Pulmonary artery endothelial cell (primary cell): ENCODE measurements around the gene GRM7. TPM values are rescaled to one million over a fixed set of nuclear protein-coding genes. Genes with fewer than 3 reads are reported as not detected.

Source experiments
- DNase-seq: peaks from one replicate; pipeline ENCODE4 v3.0.0-alpha.2; 2011; ENCODE audit warnings: low read depth, low spot score
- total RNA-seq: library from RNA; depleted of rRNA; stranded (reverse); fragments of >200 nt; gene quantifications from 2 replicates; pipeline ENCODE4 v1.2.3, GENCODE V29; 2014

GRM7 gene
- total RNA-seq, 1 donor from 2014 or later = not detected

- no peak for DNase-seq
These were observed 533.2 kb downstream of the GRM7 start for GRCh38 chr3:7393944-7394605.

DNA sequence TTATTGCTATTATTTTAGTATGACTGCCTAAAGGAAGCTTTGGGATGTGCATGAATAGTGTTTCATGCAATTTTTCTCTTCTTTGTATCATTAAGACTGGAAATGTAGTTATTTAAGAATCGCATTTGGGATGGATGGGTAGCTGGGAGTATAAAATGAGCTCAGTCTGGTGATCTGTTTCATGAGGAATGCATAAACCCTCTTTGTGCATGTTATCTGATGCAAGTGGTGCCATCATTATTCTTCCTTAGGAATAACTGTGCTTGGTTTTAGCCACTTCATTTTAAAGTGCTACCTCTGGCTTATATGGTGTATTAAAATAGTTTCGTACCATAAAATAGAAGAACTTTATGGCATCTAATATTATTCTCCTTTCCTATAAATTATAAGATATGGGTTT, 535.6 kb downstream of the GRM7 start:
- no peak for DNase-seq

DNA sequence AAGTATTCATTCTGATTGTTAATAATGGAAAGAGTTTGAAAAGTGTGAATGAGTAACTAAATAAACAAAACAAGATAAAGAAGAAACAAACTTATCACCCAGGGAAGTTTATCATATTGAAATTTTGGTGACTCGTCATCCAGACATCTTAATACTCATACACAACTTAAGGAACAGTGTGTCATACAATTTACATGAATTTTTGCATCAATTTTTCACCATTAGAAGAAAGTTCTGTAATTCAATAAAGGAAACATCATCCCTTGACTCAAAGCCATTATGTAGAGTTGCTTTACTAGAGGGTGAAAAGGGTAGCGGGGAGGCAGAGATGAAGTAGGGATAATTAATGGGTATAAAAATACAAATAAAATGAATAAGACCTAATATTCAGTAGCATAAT, 536.2 kb downstream of the GRM7 start:
- no peak for DNase-seq

GRCh38 chr3:7400360-7400759, 539.4 kb downstream of the GRM7 start:
- DNase-seq = no peak

GRCh38 chr3:7401418-7401817, 540.5 kb downstream of the GRM7 start:
- no peak for DNase-seq

GRCh38 chr3:7407107-7407506, 546.2 kb downstream of the GRM7 start:
- DNase-seq = no peak

DNA sequence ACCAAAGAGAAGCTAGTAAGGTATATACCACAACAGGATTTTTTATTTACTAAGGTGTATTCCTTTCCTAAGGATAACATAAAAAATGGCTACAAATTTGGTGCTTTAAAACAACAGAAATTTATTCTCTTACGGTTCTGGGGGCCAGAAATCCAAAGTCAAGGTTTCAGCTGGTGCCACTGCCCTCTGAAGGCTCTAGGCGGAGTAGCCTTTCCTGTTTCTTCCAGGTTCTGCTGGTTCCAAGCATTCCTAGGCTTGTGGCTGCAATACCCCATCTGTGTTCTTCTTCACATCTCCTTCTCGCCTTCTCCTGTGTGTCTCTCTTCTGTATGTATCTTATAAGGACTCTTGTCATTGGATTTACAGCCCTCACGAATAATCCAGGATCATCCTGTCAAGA, 549.9 kb downstream of the GRM7 start:
- no peak for DNase-seq

GRCh38 chr3:7421065-7421464, 560.1 kb downstream of the GRM7 start:
- no peak for DNase-seq

GRCh38 chr3:7423036-7423435, 562.1 kb downstream of the GRM7 start:
- DNase-seq = no peak

DNA sequence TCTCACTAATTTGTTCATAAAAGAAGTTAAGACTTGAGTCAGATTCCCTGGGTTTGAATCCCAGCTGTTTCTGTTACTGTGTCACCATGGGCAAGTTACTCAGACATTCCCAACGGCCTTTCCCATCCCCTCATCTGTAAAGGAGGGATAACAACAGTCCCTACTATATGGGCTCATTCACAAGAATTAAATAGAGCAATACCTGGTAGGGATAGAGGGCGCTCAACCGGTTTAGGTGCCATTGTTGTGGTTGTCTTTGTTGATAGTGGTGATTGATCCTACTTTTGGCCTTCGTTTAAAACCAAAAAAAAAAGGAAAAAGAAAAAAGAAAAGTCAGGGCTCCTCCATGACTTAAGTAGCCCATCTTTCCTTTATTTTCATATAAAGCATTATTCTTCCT, 563.1 kb downstream of the GRM7 start:
- no peak for DNase-seq

DNA sequence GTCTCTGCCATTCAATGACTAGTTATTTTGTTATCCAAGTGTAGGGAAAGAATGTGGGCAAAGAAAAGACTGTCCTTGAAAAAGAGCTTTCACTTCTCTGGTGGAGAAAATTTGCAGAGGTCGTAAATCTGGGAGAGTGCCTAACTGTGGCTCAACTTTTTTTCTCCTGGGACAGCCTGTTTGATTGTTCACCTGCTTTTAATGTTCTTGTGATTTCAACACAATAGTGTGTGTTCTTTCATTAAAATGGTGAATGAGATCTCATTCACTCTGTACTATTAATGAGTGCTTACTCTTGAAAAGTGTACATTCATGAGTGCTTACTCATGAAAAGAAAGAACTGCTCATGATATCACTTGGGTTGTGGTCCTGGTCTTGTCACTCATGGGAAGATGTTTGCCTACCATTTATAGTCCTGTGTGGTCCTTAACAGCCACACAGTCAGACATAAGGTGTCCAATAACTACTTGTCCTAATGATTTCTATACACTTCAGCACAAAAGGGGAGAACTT, 567.3 kb downstream of the GRM7 start:
- no peak for DNase-seq

DNA sequence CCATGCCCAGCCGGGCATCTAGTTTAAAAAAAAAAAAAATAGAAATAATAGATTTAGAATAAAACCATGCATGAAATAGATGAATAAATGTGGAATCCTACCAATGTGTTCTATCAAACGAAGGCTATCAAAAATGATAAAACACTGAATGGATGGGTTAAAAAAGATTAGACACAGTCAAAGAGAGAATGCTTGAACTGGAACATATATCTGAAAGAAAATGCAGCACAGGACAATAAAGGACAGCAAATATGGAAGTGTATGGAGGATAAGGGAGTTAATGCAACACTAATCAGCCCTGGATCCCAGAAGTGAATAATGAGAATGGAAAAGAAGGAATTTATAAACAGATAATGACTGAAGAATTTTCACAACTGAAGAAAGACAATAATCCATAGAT, 571.7 kb downstream of the GRM7 start:
- DNase-seq = no peak

GRCh38 chr3:7433073-7433472, 572.2 kb downstream of the GRM7 start:
- no peak for DNase-seq

DNA sequence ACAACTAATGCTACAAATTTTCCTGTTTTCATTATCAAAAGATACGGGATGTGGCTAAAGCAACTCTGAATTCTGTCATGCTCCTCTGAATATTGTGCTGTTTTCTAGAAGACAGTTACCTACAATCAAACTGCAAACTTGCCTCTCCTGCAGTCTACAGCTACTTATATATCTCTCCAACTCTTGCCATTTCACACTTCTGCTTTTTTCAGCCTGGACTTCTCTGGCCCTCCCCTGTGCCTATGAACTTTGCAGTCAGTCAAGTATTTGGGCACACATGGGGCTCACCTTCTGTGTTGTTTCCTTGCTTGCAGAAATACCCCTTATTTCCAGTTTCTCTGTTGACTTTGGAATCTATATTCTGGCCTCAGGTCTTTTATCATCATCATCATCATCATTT, 575.6 kb downstream of the GRM7 start:
- DNase-seq = no peak

GRCh38 chr3:7437231-7437630, 576.3 kb downstream of the GRM7 start:
- no peak for DNase-seq

DNA sequence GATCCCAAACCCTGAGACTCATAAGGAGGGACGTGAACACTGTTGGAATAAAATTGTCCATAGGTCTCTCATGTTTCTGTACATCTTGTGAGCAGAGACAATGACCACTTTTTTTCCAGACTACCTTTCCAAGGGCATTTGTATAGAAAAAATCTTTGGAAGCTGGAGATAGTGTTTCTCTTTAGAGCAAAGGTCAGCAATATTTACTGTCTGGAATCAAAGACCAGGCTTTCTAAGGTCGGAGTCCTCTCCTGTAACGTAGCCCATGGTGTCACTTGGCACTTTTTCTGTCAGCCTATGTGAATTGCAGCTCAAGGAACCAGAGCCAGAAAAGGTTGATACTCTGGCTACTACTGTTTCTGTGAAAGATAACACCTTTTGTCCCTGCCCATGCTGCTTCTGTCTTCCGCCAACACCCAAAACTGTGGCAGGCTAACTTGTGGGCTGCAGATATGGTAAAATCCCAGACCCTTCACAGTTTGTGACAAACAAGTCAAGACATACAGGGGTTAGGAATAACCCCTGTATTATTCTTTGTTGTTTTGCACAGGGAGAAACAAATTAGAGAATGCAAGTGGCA, 578.3 kb downstream of the GRM7 start:
- no peak for DNase-seq

GRCh38 chr3:7444886-7445285, 584.0 kb downstream of the GRM7 start:
- DNase-seq = peak; percentile 4

- DNase-seq = no peak
These were observed 584.4 kb downstream of the GRM7 start for GRCh38 chr3:7445331-7445730.

DNA sequence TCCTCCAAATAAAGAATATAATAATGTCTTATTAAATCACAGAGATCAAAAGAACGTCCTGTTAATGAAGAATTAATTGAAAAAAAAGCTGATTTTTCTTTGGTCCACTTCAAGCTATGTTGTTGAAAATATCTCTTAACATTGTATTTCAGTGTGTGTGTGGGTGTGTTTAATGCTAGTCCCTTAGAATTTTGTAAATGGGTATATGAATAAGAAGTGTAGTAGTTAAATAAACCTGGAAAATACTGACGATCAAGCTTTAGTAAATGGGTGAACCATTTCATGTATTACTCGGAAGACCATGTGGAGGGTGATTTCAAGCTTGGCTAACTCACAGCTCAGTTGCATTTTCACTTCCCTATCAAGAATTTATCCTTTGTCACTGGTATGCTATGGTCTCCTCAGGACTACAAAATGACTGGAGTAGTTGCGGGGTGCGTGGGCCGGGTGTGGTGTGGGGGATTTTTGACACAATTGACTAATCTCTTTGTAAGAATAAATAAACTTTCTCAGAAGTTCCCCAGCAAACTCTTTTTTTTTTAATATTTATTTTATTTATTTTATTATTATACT, 586.4 kb downstream of the GRM7 start:
- DNase-seq = no peak

DNA sequence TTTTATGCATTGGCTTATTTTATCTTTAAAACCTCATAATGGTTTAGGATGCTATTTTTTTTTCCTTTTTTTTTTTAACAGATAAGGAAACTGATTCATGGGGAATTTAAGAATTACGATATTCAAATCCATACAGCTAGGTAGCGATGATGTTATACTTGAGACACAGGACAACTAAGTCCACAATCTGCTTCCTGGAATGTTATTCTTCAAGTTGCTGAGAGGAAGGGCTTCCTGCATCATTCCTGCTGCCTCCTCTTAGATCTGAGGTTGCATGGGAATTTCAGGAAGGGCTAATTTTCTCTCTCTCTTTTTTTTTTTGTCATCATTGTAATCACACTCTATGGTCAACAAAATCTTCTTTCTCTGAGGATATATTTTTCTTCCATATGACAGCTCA, 595.5 kb downstream of the GRM7 start:
- DNase-seq = peak; percentile 55

DNA sequence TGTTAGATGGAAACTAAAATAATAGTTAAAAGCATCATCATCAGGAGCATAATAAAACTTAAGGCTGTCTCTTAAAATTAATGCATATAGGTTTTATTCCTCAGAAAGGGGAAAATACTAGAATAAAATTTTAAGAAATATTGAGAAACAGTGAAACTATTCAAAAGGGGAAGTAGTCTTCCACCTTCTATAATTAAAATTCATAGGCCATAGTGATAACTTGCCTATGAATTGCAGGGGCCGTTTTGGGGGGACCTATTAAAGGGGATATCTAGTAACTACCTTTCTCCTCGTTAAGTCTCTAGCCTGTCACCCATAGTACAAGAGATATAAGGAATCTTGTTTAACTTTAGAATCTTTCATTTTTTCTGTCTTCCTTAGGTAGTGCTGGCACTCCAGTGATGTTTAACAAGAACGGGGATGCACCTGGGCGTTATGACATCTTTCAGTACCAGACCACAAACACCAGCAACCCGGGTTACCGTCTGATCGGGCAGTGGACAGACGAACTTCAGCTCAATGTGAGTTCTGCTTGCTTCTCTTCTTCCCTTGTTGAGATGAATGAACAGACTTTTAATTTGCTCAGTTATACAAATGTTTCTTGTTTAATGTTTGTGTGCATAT, 600.4 kb downstream of the GRM7 start:
- DNase-seq = no peak

- no peak for DNase-seq
These were observed 609.0 kb downstream of the GRM7 start for GRCh38 chr3:7469866-7470265.

GRCh38 chr3:7484636-7485035, 623.7 kb downstream of the GRM7 start:
- DNase-seq = no peak
